ENCODE data around the gene PDLIM4.

The PDLIM4 gene

GRCh38 chr5:132308701-132309100, 51.2 kb downstream of the PDLIM4 start:
- TF ChIP-seq REST (IDR thresholded peaks at IDR 0.05; ENCODE audit: low read depth) (no peak), CEBPB (IDR thresholded peaks at IDR 0.05) (no peak), TCF12 (IDR thresholded peaks at IDR 0.05; ENCODE audit: low read depth) (no peak), FOXM1 (IDR thresholded peaks at IDR 0.05; ENCODE audit: borderline replicate concordance, low read depth) (no peak)

DNA sequence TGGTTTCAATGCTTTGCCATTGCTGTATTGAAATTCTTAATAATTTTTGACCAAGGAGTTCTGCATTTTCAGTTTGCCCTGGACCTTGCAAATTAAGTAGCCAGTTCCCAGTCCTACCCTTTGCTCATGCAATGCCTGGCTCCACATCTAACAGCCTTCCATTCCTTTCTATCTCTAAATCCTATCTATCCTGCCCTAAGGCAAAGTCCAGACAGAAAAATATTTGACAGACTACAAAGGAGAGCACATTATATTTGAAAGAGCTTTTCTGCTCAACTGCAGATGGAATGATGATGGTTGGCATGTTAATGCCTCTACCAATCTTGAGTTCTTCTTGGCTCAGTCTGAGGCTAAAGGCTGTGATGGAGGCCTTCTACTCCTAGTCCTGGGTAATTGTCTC, 52.2 kb downstream of the PDLIM4 start:
- no peak for TF ChIP-seq TEAD4 (IDR thresholded peaks at IDR 0.05)
- TF ChIP-seq YY1 (IDR thresholded peaks at IDR 0.05; ENCODE audit: low read depth), result no peak
- no peak for TF ChIP-seq USF1 (IDR thresholded peaks at IDR 0.05)
- no peak for TF ChIP-seq ZBTB7A (IDR thresholded peaks at IDR 0.05; ENCODE audit: low read depth)
- no peak for TF ChIP-seq TCF12 (IDR thresholded peaks at IDR 0.05; ENCODE audit: low read depth)
- TF ChIP-seq NFIC (IDR thresholded peaks at IDR 0.05), result no peak
- no peak for TF ChIP-seq CREB1 (IDR thresholded peaks at IDR 0.05; ENCODE audit: low read depth)
- no peak for TF ChIP-seq CEBPB (IDR thresholded peaks at IDR 0.05)
- TF ChIP-seq MAX (IDR thresholded peaks at IDR 0.05), result no peak
- TF ChIP-seq EP300 (IDR thresholded peaks at IDR 0.05; ENCODE audit: borderline replicate concordance), result no peak
- no peak for TF ChIP-seq RAD21 (IDR thresholded peaks at IDR 0.05; ENCODE audit: low read depth)

GRCh38 chr5:132310141-132310834, 52.8 kb downstream of the PDLIM4 start:
- TF ChIP-seq YY1 (IDR thresholded peaks at IDR 0.05; ENCODE audit: low read depth), result no peak
- TF ChIP-seq TAF1 (IDR thresholded peaks at IDR 0.05; ENCODE audit: low read depth), result no peak
- no peak for TF ChIP-seq TCF12 (IDR thresholded peaks at IDR 0.05; ENCODE audit: low read depth)
- TF ChIP-seq FOXM1 (IDR thresholded peaks at IDR 0.05; ENCODE audit: borderline replicate concordance, low read depth), result no peak
- no peak for TF ChIP-seq EP300 (IDR thresholded peaks at IDR 0.05; ENCODE audit: borderline replicate concordance)
- no peak for TF ChIP-seq RAD21 (IDR thresholded peaks at IDR 0.05; ENCODE audit: low read depth)
- no peak for TF ChIP-seq MAX (IDR thresholded peaks at IDR 0.05)
- TF ChIP-seq EGR1 (IDR thresholded peaks at IDR 0.05), result no peak
- no peak for TF ChIP-seq ZBTB7A (IDR thresholded peaks at IDR 0.05; ENCODE audit: low read depth)
- no peak for TF ChIP-seq CEBPB (IDR thresholded peaks at IDR 0.05)
- TF ChIP-seq TEAD4 (IDR thresholded peaks at IDR 0.05), result no peak

GRCh38 chr5:132313366-132313765, 55.9 kb downstream of the PDLIM4 start:
- TF ChIP-seq CEBPB (IDR thresholded peaks at IDR 0.05), result no peak
- no peak for TF ChIP-seq TCF12 (IDR thresholded peaks at IDR 0.05; ENCODE audit: low read depth)
- no peak for TF ChIP-seq TEAD4 (IDR thresholded peaks at IDR 0.05)
- no peak for TF ChIP-seq FOXM1 (IDR thresholded peaks at IDR 0.05; ENCODE audit: borderline replicate concordance, low read depth)
- TF ChIP-seq EP300 (IDR thresholded peaks at IDR 0.05; ENCODE audit: borderline replicate concordance), result no peak
- no peak for TF ChIP-seq RAD21 (IDR thresholded peaks at IDR 0.05; ENCODE audit: low read depth)
- no peak for TF ChIP-seq USF1 (IDR thresholded peaks at IDR 0.05)
- TF ChIP-seq ZBTB7A (IDR thresholded peaks at IDR 0.05; ENCODE audit: low read depth), result no peak
- TF ChIP-seq MAX (IDR thresholded peaks at IDR 0.05), result no peak
- TF ChIP-seq NFIC (IDR thresholded peaks at IDR 0.05), result no peak
- no peak for TF ChIP-seq YY1 (IDR thresholded peaks at IDR 0.05; ENCODE audit: low read depth)
- no peak for TF ChIP-seq EGR1 (IDR thresholded peaks at IDR 0.05)

GRCh38 chr5:132313961-132314432, 56.5 kb downstream of the PDLIM4 start:
- TF ChIP-seq NFIC (IDR thresholded peaks at IDR 0.05) (no peak), RAD21 (IDR thresholded peaks at IDR 0.05; ENCODE audit: low read depth) (no peak), TAF1 (IDR thresholded peaks at IDR 0.05; ENCODE audit: low read depth) (no peak), EP300 (IDR thresholded peaks at IDR 0.05; ENCODE audit: borderline replicate concordance) (no peak), EGR1 (IDR thresholded peaks at IDR 0.05) (no peak), ZBTB7A (IDR thresholded peaks at IDR 0.05; ENCODE audit: low read depth) (no peak), TCF12 (IDR thresholded peaks at IDR 0.05; ENCODE audit: low read depth) (no peak), CEBPB (IDR thresholded peaks at IDR 0.05) (no peak), CREB1 (IDR thresholded peaks at IDR 0.05; ENCODE audit: low read depth) (no peak), FOXM1 (IDR thresholded peaks at IDR 0.05; ENCODE audit: borderline replicate concordance, low read depth) (no peak), REST (IDR thresholded peaks at IDR 0.05; ENCODE audit: low read depth) (no peak), TEAD4 (IDR thresholded peaks at IDR 0.05) (no peak), USF1 (IDR thresholded peaks at IDR 0.05) (no peak), MAX (IDR thresholded peaks at IDR 0.05) (no peak), YY1 (IDR thresholded peaks at IDR 0.05; ENCODE audit: low read depth) (no peak)
